Right lobe of liver (tissue), 6 donors: ENCODE data around the gene LDLRAP1. TPM values are rescaled to one million over a fixed set of nuclear protein-coding genes. Genes with fewer than 3 reads are reported as not detected.

Experiments
- ATAC-seq, 4 donors: fragments of 200-7000 bp; cut with Tn5 transposase; one replicate each; pipeline ENCODE4 v1.9.1; 2020; ENCODE audit warnings: mild to moderate bottlenecking in 4 of 4, moderate library complexity in 4 of 4
- DNase-seq, 3 donors: peaks; one replicate each; pipeline ENCODE4 v3.0.0-alpha.2; 2020
- H3K27ac ChIP-seq, 3 donors: fragments of 200-600 bp; one replicate each; pipeline ENCODE4 v1.8.0; 2022
- H3K27me3 ChIP-seq, 2 donors: fragments of 200-600 bp; one replicate each; pipeline ENCODE4 v1.8.0; 2022
- H3K36me3 ChIP-seq, 4 donors: fragments of 200-600 bp; sonication (generic) in 1 of 4; one replicate each; pipeline versions ENCODE4 v1.5.1 to v1.8.0; 2017 to 2022; ENCODE audit warnings: control low read depth in 1 of 4
- H3K4me1 ChIP-seq, 4 donors: fragments of 200-600 bp; sonication (generic) in 1 of 4; one replicate each; pipeline versions ENCODE4 v1.5.1 to v1.8.0; 2017 to 2022; ENCODE audit warnings: control low read depth in 1 of 4
- H3K4me3 ChIP-seq, 3 donors: fragments of 200-600 bp; one replicate each; pipeline ENCODE4 v1.8.0; 2022
- H3K9me3 ChIP-seq, 4 donors: fragments of 200-600 bp; sonication (generic) in 1 of 4; one replicate each; pipeline versions ENCODE4 v1.5.1 to v1.8.0; 2017 to 2022; ENCODE audit warnings: control low read depth in 1 of 4
- POLR2A ChIP-seq: fragments of 450-650 bp; IDR thresholded peaks from one replicate; pipeline ENCODE4 v1.6.1; 2017; ENCODE audit warnings: antibody characterized with exemption, mild to moderate bottlenecking
- WGBS: methylation state at CpG from one replicate; pipeline ENCODE4 v1.1.6; 2018; ENCODE audit warnings: low coverage, low lambda C conversion rate; ENCODE audit not compliant: insufficient coverage; ENCODE audit errors: missing lambda C conversion rate; 5-methylcytosine and 5-hydroxymethylcytosine counted together
- intact Hi-C, 2 donors: fragments of 100-400 bp; cut with DNase I; formaldehyde crosslinking; loops; one replicate each; pipeline versions ENCODE4 v1.11.2 to v1.14.1; 2022
- total RNA-seq, 6 experiments: library from RNA; depleted of rRNA in 2 of 6; stranded (reverse); fragments of >200 nt in 2 of 6; fragmentation: NEBNext Ultra II Directional in 3 of 6; extraction: Animal tissue kit (Norgen Biotek cat#: 25700) in 3 of 6; gene quantifications; one replicate each; pipeline versions ENCODE4 v1.1.0 to v1.2.4, GENCODE V29; 2016 to 2023
- TF ChIP-seq, protein P1 (sequence below), 4 donors: fragments of 200-600 bp in 3 of 4; fragments of 450-650 bp in 1 of 4; IDR thresholded peaks; one replicate each; pipeline versions ENCODE4 v1.5.1 to v1.8.0; 2016 to 2022; ENCODE audit warnings: antibody characterized with exemption in 4 of 4, mild to moderate bottlenecking in 2 of 4
- donor health status: DM: no; HTN: yes; CAD: no.
- donor health status: DM: no; HTN: no; CAD: no.
- donor health status: DM: no; HTN: no; CAD: no.
- donor health status: DM: no; HTN: yes; CAD: no.
- donor health status: DM: no; HTN: yes; CAD: no.

The LDLRAP1 gene
- total RNA-seq, 6 experiments from 2014 or later, result 15.3 to 24.3 (median 16.7) TPM

DNA sequence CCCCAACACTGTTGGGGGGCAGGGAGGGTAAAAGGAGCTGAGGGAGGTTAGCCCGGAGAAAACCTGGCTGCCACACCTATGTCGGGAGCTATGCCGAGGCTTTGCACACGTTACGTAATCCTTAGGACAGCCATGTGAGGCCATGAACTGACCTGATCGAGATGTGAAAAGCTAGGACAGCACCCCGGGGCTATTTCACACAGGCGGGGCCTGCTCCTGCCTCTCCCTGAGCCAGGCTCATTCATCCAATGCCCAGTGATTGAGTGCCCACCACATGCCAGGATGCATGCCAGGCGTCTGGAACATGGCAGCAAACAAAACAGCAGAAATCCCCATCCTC is 30.2 kb downstream of the LDLRAP1 start:
- H3K9me3 ChIP-seq, result no peaks in the 10 kb centered on the region
- TF ChIP-seq, protein P1, sequence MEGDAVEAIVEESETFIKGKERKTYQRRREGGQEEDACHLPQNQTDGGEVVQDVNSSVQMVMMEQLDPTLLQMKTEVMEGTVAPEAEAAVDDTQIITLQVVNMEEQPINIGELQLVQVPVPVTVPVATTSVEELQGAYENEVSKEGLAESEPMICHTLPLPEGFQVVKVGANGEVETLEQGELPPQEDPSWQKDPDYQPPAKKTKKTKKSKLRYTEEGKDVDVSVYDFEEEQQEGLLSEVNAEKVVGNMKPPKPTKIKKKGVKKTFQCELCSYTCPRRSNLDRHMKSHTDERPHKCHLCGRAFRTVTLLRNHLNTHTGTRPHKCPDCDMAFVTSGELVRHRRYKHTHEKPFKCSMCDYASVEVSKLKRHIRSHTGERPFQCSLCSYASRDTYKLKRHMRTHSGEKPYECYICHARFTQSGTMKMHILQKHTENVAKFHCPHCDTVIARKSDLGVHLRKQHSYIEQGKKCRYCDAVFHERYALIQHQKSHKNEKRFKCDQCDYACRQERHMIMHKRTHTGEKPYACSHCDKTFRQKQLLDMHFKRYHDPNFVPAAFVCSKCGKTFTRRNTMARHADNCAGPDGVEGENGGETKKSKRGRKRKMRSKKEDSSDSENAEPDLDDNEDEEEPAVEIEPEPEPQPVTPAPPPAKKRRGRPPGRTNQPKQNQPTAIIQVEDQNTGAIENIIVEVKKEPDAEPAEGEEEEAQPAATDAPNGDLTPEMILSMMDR (IDR thresholded peaks at IDR 0.05), result no peak
- TF ChIP-seq POLR2A, result no peak
- DNase-seq (peak; percentile 68 to 87 (median 86)), ATAC-seq (peak; percentile 78 to 83 (median 80))
- H3K4me3 ChIP-seq, result peak overlapping the region in 2 of 3 donors; percentile 19 to 37
- H3K27me3 ChIP-seq, result no peaks in the 10 kb centered on the region
- peaks cover 0 to 39% (median 17%) of the 10 kb centered on the region in 4 donors for H3K4me1 ChIP-seq
- H3K36me3 ChIP-seq, result no peaks in the 10 kb centered on the region
- H3K27ac ChIP-seq, result peak overlapping the region in 1 of 3 donors; percentile 70
- WGBS, result 36% methylated on average over 2 of the region's 9 CpGs
- intact Hi-C loops, result no loop called here

DNA sequence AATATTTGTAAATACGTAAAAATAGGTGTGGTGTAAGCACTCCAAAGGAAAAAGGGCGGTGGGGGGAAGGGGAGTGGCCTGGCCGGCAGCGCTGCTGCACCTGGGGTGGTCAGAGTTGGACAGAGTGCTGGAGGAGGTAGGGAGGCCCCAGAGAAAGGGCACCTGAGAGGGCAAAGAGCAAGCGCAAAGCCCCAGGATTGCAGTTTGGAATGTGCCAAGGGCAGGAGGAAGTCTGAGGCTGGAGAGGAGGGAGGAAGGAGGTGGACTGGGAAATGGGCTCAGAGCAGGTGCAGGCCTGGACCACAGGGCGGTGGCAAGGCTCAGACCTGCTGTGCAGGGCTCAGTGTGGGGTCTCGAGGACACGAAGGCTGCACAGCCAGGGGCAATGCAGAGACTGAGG is 30.6 kb downstream of the LDLRAP1 start:
- WGBS, result 33% methylated on average over 5 of the region's 8 CpGs
- H3K9me3 ChIP-seq, result no peaks in the 10 kb centered on the region
- H3K4me1 ChIP-seq, result peaks cover 0 to 39% (median 17%) of the 10 kb centered on the region in 4 donors
- H3K27me3 ChIP-seq, result no peaks in the 10 kb centered on the region
- H3K27ac ChIP-seq, result peak overlapping the region in 1 of 3 donors; percentile 70
- TF ChIP-seq, protein P1 (IDR thresholded peaks at IDR 0.05), result no peak
- no peak for TF ChIP-seq POLR2A
- no peak overlapping the region for H3K4me3 ChIP-seq
- no peaks in the 10 kb centered on the region for H3K36me3 ChIP-seq
- intact Hi-C loops, result no loop called here
- no peak for DNase-seq
- peak; percentile 7 to 37 (median 22) for ATAC-seq

DNA sequence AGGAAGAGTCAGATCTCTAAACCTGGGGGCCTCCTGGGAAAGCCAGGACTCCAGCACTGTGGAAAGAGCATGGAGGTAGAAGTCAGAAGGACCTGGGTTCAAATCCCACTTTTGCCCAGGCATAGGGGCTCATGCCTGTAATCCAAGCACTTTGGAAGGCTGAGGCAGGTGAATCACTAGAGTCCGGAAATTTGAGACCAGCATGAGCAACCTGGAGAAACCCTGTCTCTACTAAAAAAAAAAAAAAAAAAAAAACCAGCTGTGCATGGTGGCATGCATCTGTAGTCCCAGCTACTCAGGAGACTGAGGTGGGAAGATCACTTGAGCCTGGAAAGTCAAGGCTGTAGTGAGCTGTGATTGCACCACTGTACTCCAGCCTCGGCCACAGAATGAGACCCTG is 31.8 kb downstream of the LDLRAP1 start:
- no peaks in the 10 kb centered on the region for H3K9me3 ChIP-seq
- WGBS, result 60% methylated on average over 1 of the region's 2 CpGs
- no peaks in the 10 kb centered on the region for H3K36me3 ChIP-seq
- TF ChIP-seq POLR2A, result no peak
- TF ChIP-seq, protein P1 (IDR thresholded peaks at IDR 0.05), result no peak
- ATAC-seq (no peak), DNase-seq (no peak)
- no peak overlapping the region for H3K4me3 ChIP-seq
- H3K27ac ChIP-seq, result no peak overlapping the region
- intact Hi-C loops, result no loop called here
- H3K27me3 ChIP-seq, result no peaks in the 10 kb centered on the region
- peaks cover 0 to 39% (median 17%) of the 10 kb centered on the region in 4 donors for H3K4me1 ChIP-seq

DNA sequence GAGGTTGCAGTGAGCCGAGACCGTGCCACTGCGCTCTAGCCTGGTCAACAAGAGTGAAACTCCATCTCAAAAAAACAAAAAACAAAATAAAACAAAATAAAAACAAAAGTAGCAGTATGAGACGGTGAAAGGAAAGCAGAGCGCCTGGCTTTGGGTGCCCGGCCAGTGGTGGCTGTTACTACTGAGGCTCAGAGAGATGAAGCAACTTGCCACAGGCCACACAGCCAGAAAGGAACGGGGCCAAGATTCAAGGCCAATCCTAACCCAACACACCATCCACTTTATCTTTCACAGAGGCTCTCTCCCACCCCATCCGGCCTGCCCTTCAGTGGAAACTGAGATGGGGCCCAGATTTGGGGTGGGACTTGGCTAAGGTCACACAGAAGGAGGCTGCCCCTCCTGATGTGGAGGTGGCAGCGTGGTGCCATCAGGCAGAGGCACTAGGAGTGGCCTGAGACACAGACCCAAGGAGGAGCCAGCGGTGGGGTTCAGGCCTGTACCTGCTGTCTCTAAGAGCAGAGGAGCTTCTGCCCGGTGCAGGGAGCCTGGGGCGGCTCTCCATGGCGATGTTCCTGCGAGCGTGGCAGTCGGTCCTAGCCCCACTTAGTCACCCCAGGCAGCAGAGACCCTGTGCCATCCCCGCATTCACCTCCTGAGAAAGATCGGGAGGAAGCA is 33.2 kb downstream of the LDLRAP1 start:
- H3K9me3 ChIP-seq, result no peaks in the 10 kb centered on the region
- DNase-seq (no peak), ATAC-seq (no peak)
- WGBS, result 100% methylated on average over 7 of the region's 18 CpGs
- intact Hi-C loops, result no loop called here
- no peaks in the 10 kb centered on the region for H3K36me3 ChIP-seq
- peaks cover 0 to 30% (median 14%) of the 10 kb centered on the region in 4 donors for H3K4me1 ChIP-seq
- no peak overlapping the region for H3K4me3 ChIP-seq
- TF ChIP-seq, protein P1 (IDR thresholded peaks at IDR 0.05), result no peak
- TF ChIP-seq POLR2A, result no peak
- H3K27me3 ChIP-seq, result no peaks in the 10 kb centered on the region
- no peak overlapping the region for H3K27ac ChIP-seq
